Medulla oblongata (tissue), 1 donor: ENCODE measurements around the gene TEX28.
"Not testable (repeated sequence)": the region's sequence is repeated elsewhere in the genome, so short reads cannot be mapped to it uniquely, and the experiment has no call there.

Experiments used
- DNase-seq: peaks from one replicate; pipeline ENCODE4 v3.0.0-alpha.2; 2015; ENCODE audit errors: extremely low spot score

The TEX28 gene

GRCh38 chrX:154247377-154248045 lies 47.4 kb downstream of the TEX28 start:
- not testable (repeated sequence) for DNase-seq

GRCh38 chrX:154239982-154240503 lies 54.9 kb downstream of the TEX28 start:
- DNase-seq: not testable (repeated sequence)

- not testable (repeated sequence) for DNase-seq
These were observed 55.9 kb downstream of the TEX28 start for GRCh38 chrX:154238939-154239559.

GRCh38 chrX:154233620-154234019 lies 61.3 kb downstream of the TEX28 start:
- DNase-seq: not testable (repeated sequence)

- DNase-seq: not testable (repeated sequence)
These were observed 63.5 kb downstream of the TEX28 start for GRCh38 chrX:154231443-154231842.

GRCh38 chrX:154226706-154227105 lies 68.2 kb downstream of the TEX28 start:
- DNase-seq: not testable (repeated sequence)

- DNase-seq: not testable (repeated sequence)
These were observed 69.6 kb downstream of the TEX28 start for GRCh38 chrX:154225292-154225691.
